HG02840 (cell line): ENCODE data around the gene RCAN3.
"Not testable (repeated sequence)": the region's sequence is repeated elsewhere in the genome, so short reads cannot be mapped to it uniquely, and the experiment has no call there.

Source experiments
- ATAC-seq: cut with Tn5 transposase; IDR thresholded peaks from one replicate; pipeline ENCODE4 v1.9.1; 2021; ENCODE audit warnings: mild to moderate bottlenecking, moderate library complexity, moderate number of reproducible peaks; ENCODE audit not compliant: unreplicated experiment, low FRiP score

RCAN3 gene

GRCh38 chr1:24507405-24507804 lies 4.8 kb downstream of the RCAN3 start:
- no peak for ATAC-seq

GRCh38 chr1:24508911-24509310 lies 6.3 kb downstream of the RCAN3 start:
- ATAC-seq = no peak

GRCh38 chr1:24513706-24514105 lies 11.1 kb downstream of the RCAN3 start:
- no peak for ATAC-seq

- no peak for ATAC-seq
Observed at GRCh38 chr1:24514946-24515345, 12.3 kb downstream of the RCAN3 start.

GRCh38 chr1:24515671-24516209 lies 13.1 kb downstream of the RCAN3 start:
- ATAC-seq = not testable (repeated sequence)

GRCh38 chr1:24516506-24516905 lies 13.9 kb downstream of the RCAN3 start:
- ATAC-seq = no peak

GRCh38 chr1:24517898-24518297 lies 15.3 kb downstream of the RCAN3 start:
- no peak for ATAC-seq

- ATAC-seq = not testable (repeated sequence)
Observed at GRCh38 chr1:24520282-24520681, 17.6 kb downstream of the RCAN3 start.

GRCh38 chr1:24525606-24526005 lies 23.0 kb downstream of the RCAN3 start:
- no peak for ATAC-seq

GRCh38 chr1:24526045-24526444 lies 23.4 kb downstream of the RCAN3 start:
- no peak for ATAC-seq

GRCh38 chr1:24526940-24527542 lies 24.4 kb downstream of the RCAN3 start:
- ATAC-seq = no peak

- ATAC-seq = no peak
Observed at GRCh38 chr1:24528744-24529143, 26.1 kb downstream of the RCAN3 start.

GRCh38 chr1:24529292-24529691 lies 26.7 kb downstream of the RCAN3 start:
- ATAC-seq = not testable (repeated sequence)

GRCh38 chr1:24535021-24535424 lies 32.4 kb downstream of the RCAN3 start:
- no peak for ATAC-seq

- no peak for ATAC-seq
Observed at GRCh38 chr1:24535778-24536177, 33.1 kb downstream of the RCAN3 start.

- no peak for ATAC-seq
Observed at GRCh38 chr1:24536391-24536840, 33.8 kb downstream of the RCAN3 start.

GRCh38 chr1:24540051-24540905 lies 37.6 kb downstream of the RCAN3 start:
- no peak for ATAC-seq

GRCh38 chr1:24540906-24541710 lies 38.5 kb downstream of the RCAN3 start:
- no peak for ATAC-seq

- no peak for ATAC-seq
Observed at GRCh38 chr1:24541711-24542346, 39.2 kb downstream of the RCAN3 start.

- ATAC-seq = no peak
Observed at GRCh38 chr1:24544239-24544638, 41.6 kb downstream of the RCAN3 start.
